ENCODE measurements around the gene ANAPC10.

The ANAPC10 gene

GRCh38 chr4:145044341-145044740 is 53.7 kb downstream of the ANAPC10 start:
- Histone ChIP-seq H2BK5ac (ENCODE audit: low read depth, low read length, poor library complexity, severe bottlenecking) (no peak overlapping the region), H3K23ac (ENCODE audit: low read length in 2 of 2) (no peak overlapping the region), H2AK5ac (ENCODE audit: low read length, severe bottlenecking) (no peak overlapping the region), H3K4me3 (ENCODE audit: insufficient read depth in 1 of 2, low read depth in 1 of 2, low read length in 2 of 2) (no peak overlapping the region), H3K4ac (ENCODE audit: low read depth in 1 of 2, low read length in 2 of 2) (no peak overlapping the region), H2BK12ac (ENCODE audit: low read length in 2 of 2) (no peak overlapping the region), H3K27ac (ENCODE audit: low read length, poor library complexity, severe bottlenecking) (no peak overlapping the region), H2BK120ac (ENCODE audit: low read depth, low read length) (no peak overlapping the region), H3K14ac (ENCODE audit: low read length in 2 of 2) (no peak overlapping the region), H4K91ac (ENCODE audit: low read length) (no peak overlapping the region), H2BK15ac (ENCODE audit: low read depth, poor library complexity, severe bottlenecking) (no peak overlapping the region), H3K27me3 (ENCODE audit: control insufficient read depth in 1 of 2, insufficient read depth in 1 of 2, low read length in 2 of 2) (no peaks in the 10 kb centered on the region), H2AFZ (ENCODE audit: low read depth, low read length) (no peak overlapping the region), H3K18ac (ENCODE audit: low read depth in 1 of 2, low read length in 2 of 2) (no peak overlapping the region), H3K9me3 (ENCODE audit: control insufficient read depth, low read length) (no peaks in the 10 kb centered on the region), H3K79me1 (replicated peaks; ENCODE audit: low read length, poor library complexity, severe bottlenecking) (peaks cover 11% of the 10 kb centered on the region), H3K9ac (ENCODE audit: low read length) (no peak overlapping the region), H3K4me1 (ENCODE audit: control insufficient read depth, insufficient read depth, low read depth, low read length) (no peaks in the 10 kb centered on the region), H3K36me3 (ENCODE audit: control insufficient read depth in 1 of 2, insufficient read depth in 2 of 2, low read depth in 1 of 2, low read length in 2 of 2) (no peaks in the 10 kb centered on the region), H4K8ac (ENCODE audit: low read length) (no peak overlapping the region), H3K4me2 (ENCODE audit: low read length, poor library complexity, severe bottlenecking) (no peak overlapping the region)
- peak; percentile 11 for DNase-seq
- whole genome bisulfite sequencing: 33% methylated on average over 2 of the region's 3 CpGs

- 85% methylated on average over 3 of the region's 3 CpGs for WGBS
- H3K4me1 ChIP-seq (ENCODE audit: control insufficient read depth, insufficient read depth, low read depth, low read length): no peaks in the 10 kb centered on the region
- no peaks in the 10 kb centered on the region for H3K27me3 ChIP-seq (ENCODE audit: control insufficient read depth in 1 of 2, insufficient read depth in 1 of 2, low read length in 2 of 2)
- H3K4ac ChIP-seq (ENCODE audit: low read depth in 1 of 2, low read length in 2 of 2): no peak overlapping the region
- H2BK120ac ChIP-seq (ENCODE audit: low read depth, low read length): no peak overlapping the region
- H3K79me1 ChIP-seq (replicated peaks; ENCODE audit: low read length, poor library complexity, severe bottlenecking): peaks cover 11% of the 10 kb centered on the region
- H3K9me3 ChIP-seq (ENCODE audit: control insufficient read depth, low read length): no peaks in the 10 kb centered on the region
- no peak overlapping the region for H3K14ac ChIP-seq (ENCODE audit: low read length in 2 of 2)
- no peak overlapping the region for H3K23ac ChIP-seq (ENCODE audit: low read length in 2 of 2)
- no peak overlapping the region for H3K9ac ChIP-seq (ENCODE audit: low read length)
- no peak overlapping the region for H3K4me2 ChIP-seq (ENCODE audit: low read length, poor library complexity, severe bottlenecking)
- no peak overlapping the region for H3K27ac ChIP-seq (ENCODE audit: low read length, poor library complexity, severe bottlenecking)
- H4K91ac ChIP-seq (ENCODE audit: low read length): no peak overlapping the region
- H2BK5ac ChIP-seq (ENCODE audit: low read depth, low read length, poor library complexity, severe bottlenecking): no peak overlapping the region
- H3K18ac ChIP-seq (ENCODE audit: low read depth in 1 of 2, low read length in 2 of 2): no peak overlapping the region
- H3K36me3 ChIP-seq (ENCODE audit: control insufficient read depth in 1 of 2, insufficient read depth in 2 of 2, low read depth in 1 of 2, low read length in 2 of 2): no peaks in the 10 kb centered on the region
- no peak for DNase-seq
- no peak overlapping the region for H4K8ac ChIP-seq (ENCODE audit: low read length)
- no peak overlapping the region for H2BK12ac ChIP-seq (ENCODE audit: low read length in 2 of 2)
- H2AK5ac ChIP-seq (ENCODE audit: low read length, severe bottlenecking): no peak overlapping the region
- H2AFZ ChIP-seq (ENCODE audit: low read depth, low read length): no peak overlapping the region
- no peak overlapping the region for H3K4me3 ChIP-seq (ENCODE audit: insufficient read depth in 1 of 2, low read depth in 1 of 2, low read length in 2 of 2)
- no peak overlapping the region for H2BK15ac ChIP-seq (ENCODE audit: low read depth, poor library complexity, severe bottlenecking)
These were observed 54.7 kb downstream of the ANAPC10 start for GRCh38 chr4:145043306-145043705.

DNA sequence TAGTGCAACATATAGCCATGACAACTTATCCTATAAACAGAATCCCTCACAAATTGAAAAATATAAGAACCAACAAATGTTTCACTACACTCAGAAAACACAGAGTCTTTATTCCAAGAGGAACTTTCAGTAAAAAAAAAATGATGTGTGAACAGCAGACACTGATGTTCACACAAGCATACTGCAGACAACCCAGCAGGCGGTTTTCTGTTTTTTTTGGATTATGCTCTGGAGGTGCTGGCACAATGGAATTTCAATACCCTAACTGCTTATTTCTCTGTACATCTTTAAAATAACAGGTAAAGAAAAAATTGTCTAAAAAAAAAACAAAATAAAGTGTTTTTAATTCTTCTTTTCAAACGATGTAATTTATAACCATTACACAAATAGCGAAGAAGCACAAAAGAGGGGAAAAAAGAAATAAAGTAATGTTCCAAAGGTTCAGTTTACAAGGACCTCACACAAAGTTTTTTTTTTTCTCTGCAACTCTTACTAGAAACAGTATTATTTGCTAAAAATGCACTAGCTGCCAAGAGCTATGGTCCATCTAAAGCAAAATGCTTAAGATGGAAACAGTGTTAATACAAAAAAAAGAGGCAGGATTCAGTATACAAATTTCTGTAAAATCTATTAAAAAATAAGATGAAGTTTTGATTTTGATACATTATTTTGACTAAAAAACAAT is 55.3 kb downstream of the ANAPC10 start:
- no peak overlapping the region for H3K4me3 ChIP-seq (ENCODE audit: insufficient read depth in 1 of 2, low read depth in 1 of 2, low read length in 2 of 2)
- no CpG with 5 or more reads among the region's 3 CpGs for WGBS
- peaks cover 11% of the 10 kb centered on the region for H3K79me1 ChIP-seq (replicated peaks; ENCODE audit: low read length, poor library complexity, severe bottlenecking)
- no peak overlapping the region for H3K4ac ChIP-seq (ENCODE audit: low read depth in 1 of 2, low read length in 2 of 2)
- H4K91ac ChIP-seq (ENCODE audit: low read length): no peak overlapping the region
- no peaks in the 10 kb centered on the region for H3K27me3 ChIP-seq (ENCODE audit: control insufficient read depth in 1 of 2, insufficient read depth in 1 of 2, low read length in 2 of 2)
- no peak overlapping the region for H2BK120ac ChIP-seq (ENCODE audit: low read depth, low read length)
- DNase-seq: no peak
- H3K9me3 ChIP-seq (ENCODE audit: control insufficient read depth, low read length): no peaks in the 10 kb centered on the region
- H3K4me1 ChIP-seq (ENCODE audit: control insufficient read depth, insufficient read depth, low read depth, low read length): no peaks in the 10 kb centered on the region
- no peak overlapping the region for H4K8ac ChIP-seq (ENCODE audit: low read length)
- H3K27ac ChIP-seq (ENCODE audit: low read length, poor library complexity, severe bottlenecking): no peak overlapping the region
- H3K36me3 ChIP-seq (ENCODE audit: control insufficient read depth in 1 of 2, insufficient read depth in 2 of 2, low read depth in 1 of 2, low read length in 2 of 2): no peaks in the 10 kb centered on the region
- H2BK5ac ChIP-seq (ENCODE audit: low read depth, low read length, poor library complexity, severe bottlenecking): no peak overlapping the region
- H3K23ac ChIP-seq (ENCODE audit: low read length in 2 of 2): no peak overlapping the region
- H2AK5ac ChIP-seq (ENCODE audit: low read length, severe bottlenecking): no peak overlapping the region
- no peak overlapping the region for H2BK15ac ChIP-seq (ENCODE audit: low read depth, poor library complexity, severe bottlenecking)
- no peak overlapping the region for H3K14ac ChIP-seq (ENCODE audit: low read length in 2 of 2)
- H3K18ac ChIP-seq (ENCODE audit: low read depth in 1 of 2, low read length in 2 of 2): no peak overlapping the region
- H3K4me2 ChIP-seq (ENCODE audit: low read length, poor library complexity, severe bottlenecking): no peak overlapping the region
- no peak overlapping the region for H2BK12ac ChIP-seq (ENCODE audit: low read length in 2 of 2)
- no peak overlapping the region for H3K9ac ChIP-seq (ENCODE audit: low read length)
- H2AFZ ChIP-seq (ENCODE audit: low read depth, low read length): no peak overlapping the region

DNA sequence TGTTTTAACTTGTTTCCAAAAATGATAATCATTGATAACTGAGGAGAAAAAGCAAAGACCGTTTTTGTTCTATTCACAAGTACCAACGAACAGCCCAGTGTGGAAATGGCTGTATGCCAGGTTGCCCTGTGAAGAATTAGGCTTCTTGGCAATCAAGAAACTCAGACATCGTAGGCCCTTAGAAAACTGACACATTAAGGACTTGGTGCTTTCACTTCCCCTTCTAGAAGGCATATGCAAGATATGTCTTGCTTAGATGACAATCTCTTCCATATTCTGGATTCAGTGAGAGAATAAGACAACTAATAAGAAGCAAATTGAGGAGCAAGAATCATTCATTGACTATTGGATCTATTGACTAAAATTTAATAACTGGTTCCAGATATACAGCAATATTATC is 56.6 kb downstream of the ANAPC10 start:
- H2AFZ ChIP-seq (ENCODE audit: low read depth, low read length): no peak overlapping the region
- no peak overlapping the region for H4K8ac ChIP-seq (ENCODE audit: low read length)
- no peak overlapping the region for H3K18ac ChIP-seq (ENCODE audit: low read depth in 1 of 2, low read length in 2 of 2)
- H3K4me2 ChIP-seq (ENCODE audit: low read length, poor library complexity, severe bottlenecking): no peak overlapping the region
- WGBS: 98% methylated on average over 3 of the region's 3 CpGs
- H3K14ac ChIP-seq (ENCODE audit: low read length in 2 of 2): no peak overlapping the region
- H3K23ac ChIP-seq (ENCODE audit: low read length in 2 of 2): no peak overlapping the region
- no peaks in the 10 kb centered on the region for H3K27me3 ChIP-seq (ENCODE audit: control insufficient read depth in 1 of 2, insufficient read depth in 1 of 2, low read length in 2 of 2)
- no peak overlapping the region for H2BK12ac ChIP-seq (ENCODE audit: low read length in 2 of 2)
- no peak overlapping the region for H2AK5ac ChIP-seq (ENCODE audit: low read length, severe bottlenecking)
- no peaks in the 10 kb centered on the region for H3K9me3 ChIP-seq (ENCODE audit: control insufficient read depth, low read length)
- H3K27ac ChIP-seq (ENCODE audit: low read length, poor library complexity, severe bottlenecking): no peak overlapping the region
- H3K4me3 ChIP-seq (ENCODE audit: insufficient read depth in 1 of 2, low read depth in 1 of 2, low read length in 2 of 2): no peak overlapping the region
- no peak overlapping the region for H3K4ac ChIP-seq (ENCODE audit: low read depth in 1 of 2, low read length in 2 of 2)
- DNase-seq: no peak
- H3K9ac ChIP-seq (ENCODE audit: low read length): no peak overlapping the region
- no peak overlapping the region for H2BK5ac ChIP-seq (ENCODE audit: low read depth, low read length, poor library complexity, severe bottlenecking)
- H3K79me1 ChIP-seq (replicated peaks; ENCODE audit: low read length, poor library complexity, severe bottlenecking): peaks cover 10% of the 10 kb centered on the region
- no peaks in the 10 kb centered on the region for H3K4me1 ChIP-seq (ENCODE audit: control insufficient read depth, insufficient read depth, low read depth, low read length)
- no peak overlapping the region for H2BK15ac ChIP-seq (ENCODE audit: low read depth, poor library complexity, severe bottlenecking)
- H2BK120ac ChIP-seq (ENCODE audit: low read depth, low read length): no peak overlapping the region
- H3K36me3 ChIP-seq (ENCODE audit: control insufficient read depth in 1 of 2, insufficient read depth in 2 of 2, low read depth in 1 of 2, low read length in 2 of 2): no peaks in the 10 kb centered on the region
- no peak overlapping the region for H4K91ac ChIP-seq (ENCODE audit: low read length)

Data from mesenchymal stem cell (in vitro differentiated cells and primary cell).